GM11168 (cell line): ENCODE data around the gene TM4SF20.

Source experiments
- in situ Hi-C: fragments of 300-500 bp; cut with MboI; formaldehyde crosslinking; loops from one replicate; pipeline ENCODE4 v1.12.0; 2022; ENCODE audit warnings: low sequenced_read_pairs; ENCODE audit not compliant: unreplicated experiment

TM4SF20 gene

DNA sequence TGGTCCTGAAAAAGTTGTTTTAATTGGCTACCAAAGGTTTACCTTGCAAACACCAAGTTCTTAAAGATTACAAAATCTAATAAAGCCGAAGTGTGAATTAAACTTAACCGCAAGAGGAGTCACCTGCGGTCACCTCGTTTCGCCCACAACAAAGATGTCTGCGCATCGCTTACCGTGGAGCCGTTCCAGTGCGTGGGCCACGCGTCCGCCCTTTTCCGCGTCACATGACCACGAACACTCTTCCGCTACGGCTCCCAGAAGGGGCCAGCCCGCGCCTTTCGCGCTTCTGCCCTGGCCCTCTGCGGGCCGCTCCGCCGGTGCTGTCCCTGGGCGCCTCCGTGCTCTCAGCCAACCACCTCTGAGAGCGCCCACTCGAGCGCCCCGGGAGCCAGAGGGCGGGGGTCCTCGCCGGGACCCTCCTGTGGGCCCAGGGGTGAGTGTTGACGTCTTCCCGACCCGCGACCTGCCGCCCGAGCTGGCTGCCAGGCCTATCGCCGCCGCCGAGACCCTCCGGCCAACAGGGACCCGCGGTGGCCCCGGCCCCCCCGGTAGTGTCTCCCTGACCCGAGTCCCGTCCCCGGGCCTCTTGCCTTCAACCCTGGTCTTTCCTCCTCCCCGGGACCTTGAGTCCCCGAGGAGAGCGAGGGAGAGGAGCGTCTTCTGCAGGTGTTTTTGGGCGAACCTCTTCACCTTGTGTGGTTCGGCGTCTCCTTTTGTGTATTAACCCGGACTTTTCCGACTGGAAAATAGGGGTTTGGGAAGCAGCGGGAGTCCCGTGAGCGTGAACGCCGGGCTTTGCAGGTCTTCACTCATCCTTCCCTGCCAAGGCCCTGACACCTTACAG lies 53.9 kb downstream of the TM4SF20 start, which contains the start of gene MFF:
Gene MFF, plus strand, starts transcription at position 257 of the 844 bp plus-strand sequence. CDS start 5,415 bp downstream, outside the sequence.
- in situ Hi-C loops = no loop called here

DNA sequence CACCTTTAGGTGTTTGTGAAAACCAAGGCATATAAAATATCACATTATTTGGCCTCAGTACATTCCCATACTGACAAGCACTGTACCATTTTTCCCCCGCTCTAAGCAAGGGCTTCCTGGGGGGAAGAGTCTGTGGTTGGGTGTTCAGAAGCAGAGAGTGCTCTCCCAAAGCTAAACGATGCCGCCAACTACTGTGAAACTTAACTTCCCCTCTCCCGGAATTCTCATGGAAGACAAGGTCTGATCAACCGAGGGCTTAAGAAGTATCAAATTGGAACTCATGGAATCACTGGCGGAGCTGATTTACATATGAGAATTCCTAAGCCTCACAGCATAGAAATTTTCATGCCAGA lies 54.5 kb downstream of the TM4SF20 start:
- in situ Hi-C loops = no loop called here

DNA sequence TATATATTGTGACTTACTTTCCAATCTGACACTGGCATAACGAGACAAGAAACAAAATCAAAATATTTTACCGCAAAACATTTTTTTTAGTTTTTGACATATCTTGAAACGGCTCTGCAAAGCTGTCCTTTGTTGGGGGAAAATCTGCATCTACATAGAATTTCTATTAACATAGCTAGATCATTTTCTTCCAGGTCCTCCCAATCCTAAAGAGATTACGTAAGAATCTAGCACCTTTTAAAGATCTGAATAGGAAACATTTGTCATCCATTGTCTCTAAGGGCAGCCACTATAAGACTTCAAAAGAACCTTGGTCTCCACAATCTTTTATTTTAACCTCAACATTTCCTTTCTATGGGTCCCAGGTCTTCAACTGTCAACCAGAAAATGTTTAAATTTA lies 55.3 kb downstream of the TM4SF20 start:
- in situ Hi-C loops = no loop called here

DNA sequence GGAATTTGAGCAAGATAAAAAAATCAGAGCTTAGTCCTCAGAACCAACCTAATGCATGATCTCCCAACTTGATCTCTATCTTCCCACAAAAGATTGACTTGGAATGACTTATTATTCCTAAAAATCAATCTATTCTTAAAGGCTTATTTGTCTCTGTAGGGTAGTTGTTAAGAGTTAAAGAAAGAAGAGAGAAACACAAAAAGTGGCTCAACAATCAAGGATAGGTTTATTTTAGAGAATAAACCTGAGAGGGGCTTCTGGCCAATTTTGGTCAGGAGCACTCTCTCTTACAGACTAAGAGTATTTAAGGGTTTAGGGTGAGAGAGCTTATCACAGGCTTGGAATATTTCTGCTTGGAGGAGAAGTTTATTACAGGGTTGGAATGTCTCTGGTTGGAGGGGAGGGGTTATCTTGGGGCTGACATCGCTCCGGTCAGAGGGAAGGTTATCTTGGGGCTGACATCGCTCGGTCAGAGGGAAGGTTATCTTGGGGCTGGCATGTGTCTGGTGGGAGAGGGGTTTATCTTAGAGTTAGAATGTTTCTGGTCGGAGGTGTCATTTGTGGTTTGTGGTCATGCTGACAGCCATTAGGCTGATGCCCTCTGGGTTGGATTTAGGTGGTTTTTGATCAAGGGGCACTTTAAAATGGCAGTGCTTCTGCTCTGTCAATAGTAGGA lies 56.4 kb downstream of the TM4SF20 start:
- in situ Hi-C loops = no loop called here

DNA sequence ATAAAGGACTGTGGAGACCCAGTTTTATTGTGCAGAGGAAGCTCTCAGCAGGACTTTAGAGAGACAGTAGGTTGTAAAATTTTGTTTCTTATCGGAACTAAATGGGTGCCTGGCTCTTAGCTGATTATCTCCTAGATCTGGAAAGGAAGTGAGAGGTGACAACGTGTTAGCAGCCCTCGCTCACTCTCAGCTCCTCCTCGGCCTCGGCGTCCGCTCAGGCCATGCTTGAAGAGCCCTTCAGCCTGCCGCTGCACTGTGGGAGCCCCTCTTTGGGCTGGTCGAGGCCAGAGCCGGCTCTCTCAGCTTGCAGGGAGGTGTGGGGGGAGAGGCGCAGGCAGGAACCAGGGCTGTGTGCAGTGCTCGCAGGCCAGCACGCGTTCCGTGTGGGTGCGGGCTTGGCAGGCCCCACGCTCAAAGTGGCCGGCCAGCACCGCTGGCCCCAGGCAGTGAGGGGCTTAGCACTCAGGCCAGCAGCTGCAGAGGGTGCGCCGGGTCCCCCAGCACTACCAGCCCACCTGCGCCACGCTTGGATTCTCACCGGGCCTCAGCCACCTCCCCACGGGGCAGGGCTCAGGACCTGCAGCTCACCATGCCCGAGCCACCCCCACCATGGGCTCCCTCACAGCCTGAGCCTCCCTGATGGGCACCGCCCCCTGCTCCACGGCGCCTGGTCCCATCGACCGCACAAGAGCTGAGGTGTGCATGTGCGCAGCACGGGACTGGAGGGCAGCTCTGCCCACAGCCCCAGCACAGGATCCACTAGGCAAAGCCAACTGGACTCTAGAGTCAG lies 58.6 kb downstream of the TM4SF20 start:
- in situ Hi-C loops = no loop called here

DNA sequence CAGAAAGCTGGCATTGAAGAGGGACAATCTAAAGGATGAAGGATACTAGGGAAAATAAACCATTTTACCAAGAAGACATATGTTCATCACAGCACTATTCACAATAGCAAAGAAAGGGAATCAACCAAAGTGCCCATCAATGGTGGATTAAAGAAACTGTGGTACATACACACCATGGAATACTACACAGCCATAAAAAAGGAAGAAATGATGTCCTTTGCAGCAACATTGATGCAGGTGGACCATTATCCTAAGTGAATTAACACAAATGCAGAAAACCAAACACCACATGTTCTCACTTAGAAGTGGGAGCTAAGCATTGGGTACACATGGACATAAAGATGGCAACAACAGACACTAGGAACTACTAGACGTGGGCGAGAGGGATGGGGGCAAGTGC lies 61.3 kb downstream of the TM4SF20 start:
- in situ Hi-C loops = no loop called here

DNA sequence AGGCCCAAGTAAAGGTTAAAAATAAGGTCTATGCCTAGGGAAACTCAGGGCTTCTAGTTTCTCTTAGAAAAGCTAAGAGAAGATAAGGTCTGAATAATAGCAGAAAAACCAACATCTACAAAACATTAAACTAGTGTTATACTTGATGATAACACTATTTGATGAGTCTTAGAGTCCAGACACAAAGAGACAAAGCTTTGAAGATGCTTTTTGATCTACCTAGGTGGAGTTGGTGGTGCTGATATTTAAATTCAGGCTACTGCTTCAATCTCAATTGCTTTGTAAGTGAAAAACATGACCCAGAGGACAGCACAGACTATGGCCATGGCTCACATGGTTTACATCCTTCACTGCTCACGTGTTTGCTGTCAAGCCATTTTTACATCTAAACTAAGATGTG lies 65.8 kb downstream of the TM4SF20 start:
- in situ Hi-C loops = no loop called here

DNA sequence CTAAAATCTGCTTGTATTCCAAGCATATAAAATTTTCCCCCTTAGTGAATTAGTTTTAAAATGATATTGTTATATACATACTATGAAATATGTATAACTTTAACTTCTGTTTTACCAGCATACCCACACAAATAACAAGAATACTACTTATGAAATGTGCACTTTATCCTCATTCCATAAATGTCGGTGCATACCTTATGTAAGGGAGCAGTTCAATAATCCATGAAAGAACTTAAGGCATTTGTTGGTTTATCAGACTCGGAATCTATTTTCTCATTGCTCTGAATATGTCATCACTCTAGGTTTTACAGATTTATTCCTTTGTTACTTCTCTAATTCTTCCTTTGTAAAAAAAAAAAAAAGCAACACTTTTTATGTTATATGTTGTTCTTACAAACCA lies 66.5 kb downstream of the TM4SF20 start:
- in situ Hi-C loops = no loop called here
